HG02588 (cell line): ENCODE data around the gene PITPNM1.
"Not testable (repeated sequence)": the region's sequence is repeated elsewhere in the genome, so short reads cannot be mapped to it uniquely, and the experiment has no call there.

Experiments
- ATAC-seq: cut with Tn5 transposase; IDR thresholded peaks from one replicate; pipeline ENCODE4 v1.9.1; 2021; ENCODE audit warnings: mild to moderate bottlenecking, moderate library complexity; ENCODE audit not compliant: unreplicated experiment

The PITPNM1 gene

DNA sequence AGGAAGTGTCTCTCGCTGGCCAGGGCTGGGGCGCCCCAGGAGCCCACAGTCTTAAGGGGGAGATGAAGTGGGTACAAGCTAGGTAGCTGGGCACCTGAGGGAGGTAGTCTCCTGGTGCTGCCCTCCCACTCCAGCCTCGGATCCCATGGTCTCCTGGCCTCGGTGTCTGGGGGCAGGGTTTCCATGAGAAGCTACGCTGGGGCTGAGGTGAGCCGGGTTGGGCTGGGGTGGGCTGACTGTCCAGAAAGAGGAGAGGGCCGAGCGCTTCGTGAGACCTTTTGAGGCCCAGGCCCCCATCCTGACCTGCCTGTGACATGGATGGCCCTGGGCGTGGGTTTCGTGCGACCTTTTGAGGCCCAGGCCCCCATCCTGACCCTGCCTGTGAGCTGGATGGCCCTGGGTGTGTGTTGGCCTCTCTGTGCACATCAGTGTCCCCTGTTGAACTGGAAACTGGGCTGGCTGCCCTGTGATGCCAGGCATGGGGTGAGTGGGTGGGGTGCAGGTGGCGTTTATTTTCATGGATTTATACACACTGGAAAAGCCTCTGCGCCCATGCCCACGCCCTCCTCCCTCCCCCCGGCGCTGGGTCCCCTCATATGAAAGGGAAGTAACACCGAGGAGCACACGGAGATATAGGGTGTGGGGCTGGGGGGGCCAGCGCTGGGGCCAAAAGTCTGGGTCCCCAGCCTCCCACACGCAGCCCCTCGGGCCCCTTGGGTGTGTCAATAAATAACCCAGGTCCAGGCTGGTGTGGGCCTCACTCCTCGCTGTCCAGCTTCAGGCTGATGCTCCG, 13.7 kb downstream of the PITPNM1 start:
- ATAC-seq = no peak

DNA sequence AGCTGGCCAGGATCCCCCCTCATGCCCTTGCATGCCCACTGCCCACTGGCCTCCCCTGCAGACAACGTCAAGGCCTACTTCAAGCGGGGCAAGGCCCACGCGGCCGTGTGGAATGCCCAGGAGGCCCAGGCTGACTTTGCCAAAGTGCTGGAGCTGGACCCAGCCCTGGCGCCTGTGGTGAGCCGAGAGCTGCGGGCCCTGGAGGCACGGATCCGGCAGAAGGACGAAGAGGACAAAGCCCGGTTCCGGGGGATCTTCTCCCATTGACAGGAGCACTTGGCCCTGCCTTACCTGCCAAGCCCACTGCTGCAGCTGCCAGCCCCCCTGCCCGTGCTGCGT, 14.5 kb downstream of the PITPNM1 start:
- no peak for ATAC-seq

GRCh38 chr11:67489885-67490726, 15.1 kb downstream of the PITPNM1 start:
- ATAC-seq = no peak

GRCh38 chr11:67489203-67489884, 15.8 kb downstream of the PITPNM1 start:
- ATAC-seq = no peak

DNA sequence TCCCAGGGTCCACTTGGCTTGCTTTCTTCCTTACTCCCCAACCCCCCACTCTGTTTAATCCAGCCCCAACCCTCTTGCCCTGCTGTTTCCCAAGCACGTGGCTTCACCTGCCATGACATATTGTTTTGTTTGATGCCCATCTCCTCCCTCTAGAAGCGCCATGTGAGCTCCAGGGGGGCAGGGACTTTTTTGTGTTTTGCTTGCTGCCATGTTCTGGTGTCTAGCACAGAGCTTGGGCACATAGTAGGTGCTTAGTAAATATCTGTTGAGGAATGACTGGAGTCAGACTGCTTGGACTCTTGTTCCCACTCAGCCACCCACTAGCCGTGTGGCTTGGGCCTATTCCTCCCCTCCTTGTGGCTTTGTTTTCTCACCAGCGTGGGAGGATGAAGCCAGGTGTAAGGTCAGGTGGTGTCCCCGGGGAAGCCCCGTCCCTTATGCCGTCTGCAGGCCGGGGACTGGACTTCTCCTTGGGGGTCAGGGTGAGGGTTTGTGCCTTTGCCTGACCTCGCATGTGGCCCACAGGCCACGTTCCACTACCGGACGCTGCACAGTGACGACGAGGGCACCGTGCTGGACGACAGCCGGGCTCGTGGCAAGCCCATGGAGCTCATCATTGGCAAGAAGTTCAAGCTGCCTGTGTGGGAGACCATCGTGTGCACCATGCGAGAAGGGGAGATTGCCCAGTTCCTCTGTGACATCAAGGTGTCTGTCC, 18.5 kb downstream of the PITPNM1 start:
- peak; percentile 38 for ATAC-seq

DNA sequence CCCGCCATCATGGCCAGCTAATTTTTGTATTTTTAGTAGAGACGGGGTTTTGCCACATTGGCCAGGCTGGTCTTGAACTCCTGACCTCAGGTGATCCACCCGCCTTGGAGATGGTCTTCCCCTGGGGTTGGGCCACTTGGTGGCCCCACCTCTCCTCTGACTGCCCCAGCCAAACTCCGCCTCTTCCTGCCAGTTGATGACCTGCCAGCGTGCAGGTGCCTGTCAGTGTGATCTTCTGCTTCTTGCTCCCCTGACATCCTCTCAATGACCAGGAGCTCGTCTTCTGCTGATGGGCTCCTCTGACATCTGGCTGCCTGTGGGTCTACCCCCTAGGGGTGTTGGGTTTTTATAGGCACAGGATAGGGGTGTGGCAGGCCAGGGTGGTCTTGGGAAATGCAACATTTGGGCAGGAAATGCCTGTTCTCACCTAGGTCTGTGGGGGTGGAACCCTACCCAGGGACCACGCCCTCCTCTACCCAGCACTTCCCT, 19.2 kb downstream of the PITPNM1 start:
- ATAC-seq = not testable (repeated sequence)

- no peak for ATAC-seq
Observed at GRCh38 chr11:67484847-67485311, 20.3 kb downstream of the PITPNM1 start.

DNA sequence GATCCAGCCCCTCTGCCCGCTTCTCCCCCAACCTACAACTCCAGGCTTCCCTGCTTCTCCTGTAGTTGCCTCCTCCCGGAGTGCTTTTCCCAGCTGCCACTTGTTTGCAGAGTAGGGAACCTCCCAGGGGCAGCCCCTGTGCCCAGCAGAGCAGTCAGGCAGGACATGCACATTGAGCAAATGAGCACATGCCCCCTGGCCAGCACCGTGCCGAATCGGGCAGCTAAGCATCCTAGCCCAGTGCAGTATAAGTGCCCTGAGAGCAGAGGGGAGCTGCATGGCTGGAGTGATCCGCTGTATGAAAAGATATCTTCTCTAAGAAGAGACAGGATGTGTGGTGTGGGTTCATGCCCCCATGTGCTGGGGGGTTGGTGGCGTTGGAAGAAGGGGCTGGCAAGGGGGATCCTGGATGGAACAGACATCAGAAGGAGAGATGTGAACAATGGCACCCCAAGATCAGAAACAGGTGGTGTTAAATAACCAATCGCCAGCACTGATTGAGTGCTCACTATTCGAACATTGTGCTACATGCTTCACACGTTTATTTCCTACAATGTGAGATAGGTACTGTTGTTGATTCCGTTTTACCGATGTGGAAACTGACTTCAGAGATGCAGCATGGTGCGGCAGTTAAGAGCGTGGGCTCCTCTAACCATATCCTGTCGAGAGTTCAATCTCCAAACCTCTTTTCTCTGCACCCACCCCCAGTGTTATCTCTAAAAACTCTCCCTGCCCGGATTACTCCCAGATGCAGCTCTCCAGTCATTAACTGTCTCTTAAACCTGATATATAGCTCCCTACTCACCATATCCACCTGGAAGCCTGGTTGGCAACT, 21.1 kb downstream of the PITPNM1 start:
- ATAC-seq = no peak

GRCh38 chr11:67482827-67483798, 22.1 kb downstream of the PITPNM1 start, which contains the start of gene AIP:
Gene AIP (plus strand): TSS chr11:67483026. CDS start chr11:67483159, 133 bp downstream.
- ATAC-seq = peak; percentile 62

GRCh38 chr11:67482275-67482826, 22.8 kb downstream of the PITPNM1 start:
- ATAC-seq = no peak

GRCh38 chr11:67477344-67478050, 27.7 kb downstream of the PITPNM1 start:
- ATAC-seq = not testable (repeated sequence)

- ATAC-seq = not testable (repeated sequence)
Observed at GRCh38 chr11:67476692-67477091, 28.5 kb downstream of the PITPNM1 start.

GRCh38 chr11:67472882-67473281, 32.3 kb downstream of the PITPNM1 start:
- no peak for ATAC-seq

DNA sequence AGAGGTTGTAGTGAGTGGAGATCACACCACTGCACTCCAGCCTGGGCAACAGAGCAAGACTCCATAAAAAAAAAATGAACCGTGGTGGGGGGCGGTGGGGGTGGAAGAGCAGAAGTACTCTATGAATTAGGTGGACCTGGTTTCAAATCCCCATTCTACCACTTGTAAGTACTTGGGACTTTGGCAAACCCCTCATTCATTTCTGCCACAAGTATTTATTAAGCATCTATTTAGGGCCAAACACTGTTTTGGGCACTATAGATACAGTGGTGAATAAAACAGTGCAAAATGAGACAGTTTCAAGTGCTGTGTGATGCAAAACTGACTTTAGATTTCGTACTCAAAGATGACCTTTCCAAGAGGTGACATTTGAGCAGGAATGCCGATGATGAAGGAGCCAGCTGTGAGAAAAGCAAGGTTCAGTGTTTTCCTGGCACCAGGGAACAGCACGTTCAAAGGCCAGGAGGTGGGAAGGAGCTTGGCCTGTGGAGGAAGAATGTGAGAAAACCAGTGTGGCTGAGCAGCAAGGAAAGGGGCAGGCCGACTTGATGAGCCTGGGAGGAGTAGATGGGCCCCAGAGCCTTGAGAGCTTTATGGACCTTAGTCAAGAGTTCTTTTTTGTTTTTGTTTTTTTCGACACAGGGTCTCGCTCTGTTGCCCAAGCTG, 34.7 kb downstream of the PITPNM1 start:
- ATAC-seq = no peak

DNA sequence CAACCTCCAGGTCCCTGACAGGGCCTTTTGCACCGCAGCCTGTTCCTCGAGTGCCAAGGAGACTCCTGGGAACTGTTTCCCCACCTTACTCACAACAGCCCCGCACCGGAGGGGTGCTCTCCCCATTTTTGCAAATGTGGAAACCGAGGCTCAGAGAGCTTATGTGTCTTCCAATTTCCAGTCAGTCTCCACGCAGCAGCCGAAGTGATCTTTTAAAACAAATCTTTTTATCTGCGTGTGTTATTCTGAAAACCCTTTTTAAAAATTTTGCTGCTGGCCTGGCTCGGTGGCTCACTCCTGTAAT, 35.7 kb downstream of the PITPNM1 start:
- no peak for ATAC-seq

GRCh38 chr11:67468759-67469507, 36.2 kb downstream of the PITPNM1 start, which contains the start of gene TMEM134:
Gene TMEM134 (minus strand): TSS chr11:67469251. CDS start chr11:67469192, 59 bp downstream.
- ATAC-seq = peak; percentile 68

DNA sequence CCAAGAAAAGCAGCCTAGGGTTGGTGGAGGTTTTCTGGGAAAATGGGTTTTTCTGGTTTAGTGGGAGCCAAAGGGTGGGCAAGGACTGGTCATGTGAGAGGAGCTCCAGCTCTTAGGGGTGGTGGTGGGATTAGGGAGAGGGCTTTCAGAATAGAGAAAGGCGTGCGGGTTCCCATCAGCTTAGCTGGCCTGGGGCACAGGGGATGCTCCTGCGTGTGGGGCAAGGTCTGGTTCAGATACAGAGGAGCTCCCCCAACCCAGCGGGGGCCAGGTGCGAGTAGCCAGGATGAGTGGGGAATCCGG, 36.8 kb downstream of the PITPNM1 start:
- ATAC-seq = no peak
